K562 (cell line): ENCODE measurements around the gene PRCD. TPM values are rescaled to one million over a fixed set of nuclear protein-coding genes. Genes with fewer than 3 reads are reported as not detected.

ENCODE experiments used
- ATAC-seq: fragments of 200-7000 bp; cut with Tn5 transposase; 3 replicates; pipeline ENCODE4 v1.9.1; 2020; ENCODE audit warnings: moderate library complexity
- BruUV-seq: library from RNA; stranded (reverse); fragments of 400-500 nt; replicated peaks from 2 replicates; lab custom pipeline; 2021; lab: Mats Ljungman, UMichigan
- CTCF ChIA-PET: fragments of 300-600 bp; formaldehyde crosslinking; extraction: SDS; loops from one replicate; lab custom pipeline; 2021; ENCODE audit warnings: low intra/inter-chr PET ratio; lab: Yijun Ruan, JAX
- POLR2A ChIA-PET: fragments of 300-600, 350-650 bp; sonication (Branson Sonifier 250); formaldehyde crosslinking; extraction: SDS; loops from one replicate; lab custom pipeline; 2021; ENCODE audit warnings: antibody characterized with exemption, inconsistent platforms; lab: Yijun Ruan, JAX
- DNase-seq, 4 experiments: peaks; one replicate each; pipeline versions ENCODE4 v3.0.0 to v3.0.0-alpha.2; 2011 to 2018; ENCODE audit warnings: low spot score in 3 of 4, mixed read lengths in 3 of 4; ENCODE audit errors: extremely low read depth in 1 of 4
- FAIRE-seq: peaks from 2 replicates; lab custom pipeline; 2011; peaks lifted over from hg19 to GRCh38; lab: Jason Lieb, UNC
- H2AFZ ChIP-seq: 2 replicates; pipeline ENCODE4 v1.6.0; 2011; ENCODE audit warnings: low read depth, low read length, control low read depth, inconsistent platforms
- H3K27ac ChIP-seq: fragments of 200-600 bp; 3 replicates; pipeline ENCODE4 v1.8.0; 2011; ENCODE audit warnings: low read depth, mild to moderate bottlenecking, control low read depth, inconsistent platforms, low read length, moderate library complexity, mixed read lengths; ENCODE audit errors: extremely low read depth
- H3K27me3 ChIP-seq, 2 experiments: fragments of 300-600 bp in 1 of 2; 2 replicates in 1 of 2; 3 replicates in 1 of 2; pipeline versions ENCODE4 v1.6.0 to v1.8.0; 2011; ENCODE audit warnings: inconsistent platforms in 2 of 2, low read length in 2 of 2, mild to moderate bottlenecking in 1 of 2, mixed read lengths in 1 of 2, moderate library complexity in 1 of 2; ENCODE audit not compliant: control insufficient read depth in 2 of 2, insufficient read depth in 2 of 2
- H3K36me3 ChIP-seq: fragments of 300-600 bp; 3 replicates; pipeline ENCODE4 v1.8.0; 2011; ENCODE audit warnings: mild to moderate bottlenecking, low read length, inconsistent platforms; ENCODE audit not compliant: control insufficient read depth, insufficient read depth
- H3K4me1 ChIP-seq, 2 experiments: fragments of 200-600 bp in 1 of 2; replicated peaks in 1 of 2; 2 replicates in 1 of 2; 3 replicates in 1 of 2; pipeline versions ENCODE4 v1.5.1 to v1.8.0; 2011; ENCODE audit warnings: inconsistent platforms in 2 of 2, low read length in 2 of 2, mild to moderate bottlenecking in 1 of 2, mixed read lengths in 1 of 2, moderate library complexity in 1 of 2; ENCODE audit not compliant: control insufficient read depth in 2 of 2, insufficient read depth in 2 of 2
- H3K4me2 ChIP-seq: 2 replicates; pipeline ENCODE4 v1.6.1; 2011; ENCODE audit warnings: low read length, control low read depth, inconsistent platforms, mixed read lengths; ENCODE audit not compliant: insufficient read depth
- H3K4me3 ChIP-seq: fragments of 200-600 bp; sonication (generic), shearing (Covaris generic); 2 replicates; pipeline ENCODE4 v1.5.1; 2016; ENCODE audit warnings: control low read depth, inconsistent platforms
- H3K79me2 ChIP-seq: fragments of 200-600 bp; 3 replicates; pipeline ENCODE4 v1.8.0; 2011; ENCODE audit warnings: low read length, inconsistent platforms; ENCODE audit not compliant: control insufficient read depth, insufficient read depth
- H3K9ac ChIP-seq, 2 experiments: 2 replicates each; pipeline versions ENCODE4 v1.6.0 to v1.6.1; 2011; ENCODE audit warnings: low read depth in 2 of 2, low read length in 2 of 2, control low read depth in 1 of 2, inconsistent platforms in 1 of 2, mild to moderate bottlenecking in 1 of 2, mixed read lengths in 1 of 2; ENCODE audit not compliant: insufficient read depth in 1 of 2
- H3K9me1 ChIP-seq: one replicate; pipeline ENCODE4 v1.6.0; 2011; ENCODE audit warnings: inconsistent platforms, mild to moderate bottlenecking, low read length, moderate library complexity; ENCODE audit not compliant: control insufficient read depth, insufficient read depth
- H3K9me3 ChIP-seq: replicated peaks from 2 replicates; pipeline ENCODE4 v1.5.1; 2011; ENCODE audit warnings: low read depth, low read length, inconsistent platforms; ENCODE audit not compliant: control insufficient read depth, insufficient read depth
- H4K20me1 ChIP-seq: replicated peaks from 2 replicates; pipeline ENCODE4 v1.6.1; 2011; ENCODE audit warnings: low read length, inconsistent platforms, mixed read lengths; ENCODE audit not compliant: control insufficient read depth, insufficient read depth
- CAMTA2 ChIP-seq: fragments of 250-450 bp; sonication (Bioruptor Pico); conservative IDR thresholded peaks from 2 replicates; pipeline ENCODE4 v1.5.1; 2022
- EP400 ChIP-seq: fragments of 450-650 bp; IDR thresholded peaks from 2 replicates; pipeline ENCODE4 v1.6.1; 2017; ENCODE audit warnings: antibody characterized with exemption, mild to moderate bottlenecking, moderate library complexity
- HDAC3 ChIP-seq: fragments of 450-650 bp; IDR thresholded peaks from 2 replicates; pipeline ENCODE4 v1.6.1; 2018; ENCODE audit warnings: borderline replicate concordance, mild to moderate bottlenecking, moderate library complexity; ENCODE audit not compliant: partially characterized antibody
- ZFP30 ChIP-seq: fragments of 250-450 bp; sonication (Bioruptor Pico); IDR thresholded peaks from 2 replicates; pipeline ENCODE4 v1.8.0; 2022; ENCODE audit warnings: moderate library complexity, mild to moderate bottlenecking, inconsistent platforms, borderline replicate concordance
- ZNF408 ChIP-seq: fragments of 250-450 bp; sonication (Bioruptor Pico); IDR thresholded peaks from 2 replicates; pipeline ENCODE4 v1.4.0; 2020; ENCODE audit warnings: low read depth, mild to moderate bottlenecking, moderate library complexity
- WGBS: fragments of 100-300 bp; shearing (Covaris generic); methylation state at CpG from one replicate; pipeline ENCODE4 v1.1.6; 2016; ENCODE audit warnings: low coverage, mixed read lengths; ENCODE audit not compliant: insufficient coverage; ENCODE audit errors: missing lambda C conversion rate; 5-methylcytosine and 5-hydroxymethylcytosine counted together
- in situ Hi-C: fragments of 300-500 bp; cut with MboI; formaldehyde crosslinking; loops from 4 replicates; pipeline ENCODE4 v1.15.0; 2018; ENCODE audit warnings: inconsistent platforms, mixed read lengths
- intact Hi-C: fragments of 100-400 bp; cut with micrococcal nuclease; formaldehyde crosslinking; loops from 2 replicates; pipeline ENCODE4 v1.14.2; 2022
- polyA plus RNA-seq, 8 experiments: library from polyadenylated mRNA; depleted of rRNA in 4 of 8; stranded (reverse) in 5 of 8; unstranded in 3 of 8; fragments of >200 nt; fragmentation: Nextera tagmentation in 2 of 8; fragmentation: Illumina TruSeq in 1 of 8; extraction: Ambion mirVana in 2 of 8; extraction: Trizol in 1 of 8; gene quantifications; 2 replicates each; pipeline versions ENCODE4 v1.2.1 to v1.2.3, GENCODE V29; 2011 to 2014; ENCODE audit warnings: inconsistent platforms in 1 of 8, missing spikeins in 1 of 8
- total RNA-seq, 7 experiments: library from RNA; depleted of rRNA in 6 of 7; stranded (reverse); fragments of >200 nt in 6 of 7; fragmentation: Illumina TruSeq in 2 of 7; extraction: Trizol in 2 of 7; gene quantifications; 2 replicates each; pipeline versions ENCODE4 v1.2.1 to v1.2.3, GENCODE V29; 2011 to 2021; ENCODE audit warnings: low replicate concordance in 1 of 7
- TF ChIP-seq, protein P1 (sequence below), 2 experiments: fragments of 150-350 bp in 1 of 2; IDR thresholded peaks; 2 replicates each; pipeline ENCODE4 v1.6.1; 2012 to 2016; ENCODE audit warnings: low read depth in 2 of 2, low read length in 2 of 2, mild to moderate bottlenecking in 1 of 2, moderate library complexity in 1 of 2
- TF ChIP-seq, protein P2 (sequence below): sonication (generic); formaldehyde crosslinking; IDR thresholded peaks from 2 replicates; pipeline ENCODE4 v1.8.0; 2022; ENCODE audit warnings: mild to moderate bottlenecking, missing genetic modification reagents, borderline replicate concordance

PRCD gene
- total and polyA plus RNA-seq, 9 of the 15 experiments (the other 6 are each of a cell fraction or from before 2014, with no cell fraction given), result 0.20 to 0.25 (median 0.21) TPM; not detected in 6

DNA sequence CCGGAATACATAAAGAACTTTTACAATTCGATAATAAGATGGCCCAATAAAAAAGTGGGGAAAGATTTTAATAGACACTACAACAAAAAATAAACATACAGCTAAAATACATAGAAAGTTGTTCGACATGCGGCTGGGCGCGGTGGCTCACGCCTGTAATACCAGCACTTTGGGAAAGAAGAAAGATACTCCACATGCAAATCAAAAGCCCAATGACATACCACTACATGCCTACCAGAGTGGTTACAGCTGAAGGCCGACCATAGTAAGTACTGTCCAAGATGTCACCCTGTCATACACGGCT, 9.3 kb downstream of the PRCD start:
- POLR2A ChIA-PET, result interaction anchor here (0.6 to 1.0 kb wide), 4 partner anchors 8 to 132 kb away, joined by 3 to 5 read pairs (median 4); no protein-coding TSS in a partner anchor
- H3K9me1 ChIP-seq, result no peaks in the 10 kb centered on the region
- H2AFZ ChIP-seq, result no peak overlapping the region
- no peak overlapping the region for H3K4me3 ChIP-seq
- no peaks in the 10 kb centered on the region for H3K79me2 ChIP-seq
- H3K4me2 ChIP-seq, result no peak overlapping the region
- no peak overlapping the region for H3K27ac ChIP-seq
- H3K9me3 ChIP-seq, result no peaks in the 10 kb centered on the region
- WGBS, result 61% methylated on average over 9 of the region's 9 CpGs
- FAIRE-seq (no peak), ATAC-seq (no peak), DNase-seq (no peak)
- H3K27me3 ChIP-seq, result no peaks in the 10 kb centered on the region
- H4K20me1 ChIP-seq, result no peaks in the 10 kb centered on the region
- CTCF ChIA-PET, result no interaction called here
- TF ChIP-seq ZNF408 (CRISPR knock-in tag) (no peak), CAMTA2 (CRISPR knock-in tag) (no peak), HDAC3 (no peak), EP400 (no peak), ZFP30 (CRISPR knock-in tag) (no peak)
- TF ChIP-seq, protein P1, sequence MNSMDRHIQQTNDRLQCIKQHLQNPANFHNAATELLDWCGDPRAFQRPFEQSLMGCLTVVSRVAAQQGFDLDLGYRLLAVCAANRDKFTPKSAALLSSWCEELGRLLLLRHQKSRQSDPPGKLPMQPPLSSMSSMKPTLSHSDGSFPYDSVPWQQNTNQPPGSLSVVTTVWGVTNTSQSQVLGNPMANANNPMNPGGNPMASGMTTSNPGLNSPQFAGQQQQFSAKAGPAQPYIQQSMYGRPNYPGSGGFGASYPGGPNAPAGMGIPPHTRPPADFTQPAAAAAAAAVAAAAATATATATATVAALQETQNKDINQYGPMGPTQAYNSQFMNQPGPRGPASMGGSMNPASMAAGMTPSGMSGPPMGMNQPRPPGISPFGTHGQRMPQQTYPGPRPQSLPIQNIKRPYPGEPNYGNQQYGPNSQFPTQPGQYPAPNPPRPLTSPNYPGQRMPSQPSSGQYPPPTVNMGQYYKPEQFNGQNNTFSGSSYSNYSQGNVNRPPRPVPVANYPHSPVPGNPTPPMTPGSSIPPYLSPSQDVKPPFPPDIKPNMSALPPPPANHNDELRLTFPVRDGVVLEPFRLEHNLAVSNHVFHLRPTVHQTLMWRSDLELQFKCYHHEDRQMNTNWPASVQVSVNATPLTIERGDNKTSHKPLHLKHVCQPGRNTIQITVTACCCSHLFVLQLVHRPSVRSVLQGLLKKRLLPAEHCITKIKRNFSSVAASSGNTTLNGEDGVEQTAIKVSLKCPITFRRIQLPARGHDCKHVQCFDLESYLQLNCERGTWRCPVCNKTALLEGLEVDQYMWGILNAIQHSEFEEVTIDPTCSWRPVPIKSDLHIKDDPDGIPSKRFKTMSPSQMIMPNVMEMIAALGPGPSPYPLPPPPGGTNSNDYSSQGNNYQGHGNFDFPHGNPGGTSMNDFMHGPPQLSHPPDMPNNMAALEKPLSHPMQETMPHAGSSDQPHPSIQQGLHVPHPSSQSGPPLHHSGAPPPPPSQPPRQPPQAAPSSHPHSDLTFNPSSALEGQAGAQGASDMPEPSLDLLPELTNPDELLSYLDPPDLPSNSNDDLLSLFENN (IDR thresholded peaks at IDR 0.05; ENCODE audit: low read depth in 2 of 2, low read length in 2 of 2), result no peak
- TF ChIP-seq, protein P2, sequence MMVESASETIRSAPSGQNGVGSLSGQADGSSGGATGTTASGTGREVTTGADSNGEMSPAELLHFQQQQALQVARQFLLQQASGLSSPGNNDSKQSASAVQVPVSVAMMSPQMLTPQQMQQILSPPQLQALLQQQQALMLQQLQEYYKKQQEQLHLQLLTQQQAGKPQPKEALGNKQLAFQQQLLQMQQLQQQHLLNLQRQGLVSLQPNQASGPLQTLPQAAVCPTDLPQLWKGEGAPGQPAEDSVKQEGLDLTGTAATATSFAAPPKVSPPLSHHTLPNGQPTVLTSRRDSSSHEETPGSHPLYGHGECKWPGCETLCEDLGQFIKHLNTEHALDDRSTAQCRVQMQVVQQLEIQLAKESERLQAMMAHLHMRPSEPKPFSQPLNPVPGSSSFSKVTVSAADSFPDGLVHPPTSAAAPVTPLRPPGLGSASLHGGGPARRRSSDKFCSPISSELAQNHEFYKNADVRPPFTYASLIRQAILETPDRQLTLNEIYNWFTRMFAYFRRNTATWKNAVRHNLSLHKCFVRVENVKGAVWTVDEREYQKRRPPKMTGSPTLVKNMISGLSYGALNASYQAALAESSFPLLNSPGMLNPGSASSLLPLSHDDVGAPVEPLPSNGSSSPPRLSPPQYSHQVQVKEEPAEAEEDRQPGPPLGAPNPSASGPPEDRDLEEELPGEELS (CRISPR knock-in tag), result no peak
- in situ Hi-C loops, result no loop called here
- H3K36me3 ChIP-seq, result no peaks in the 10 kb centered on the region
- peaks cover 0 to 27% of the 10 kb centered on the region in 2 experiments; a peak in 3 of 5 replicates for H3K4me1 ChIP-seq
- no TSS peak for BruUV-seq
- intact Hi-C loops, result loop anchor here (5.0 kb wide), 1 partner anchor 42 kb away; no protein-coding TSS in a partner anchor
- no peak overlapping the region for H3K9ac ChIP-seq
